Suprapubic skin (tissue), 4 donors: ENCODE results near the gene ERC2.

Experiments used
- CTCF ChIP-seq, 2 donors: fragments of 200-600 bp in 1 of 2; fragments of 450-650 bp in 1 of 2; sonication (generic) in 1 of 2; IDR thresholded peaks; one replicate each; pipeline ENCODE4 v1.5.1; 2016 to 2019; ENCODE audit warnings: antibody characterized with exemption in 2 of 2, mild to moderate bottlenecking in 1 of 2, moderate library complexity in 1 of 2
- EP300 ChIP-seq: sonication (generic); formaldehyde crosslinking; IDR thresholded peaks from one replicate; pipeline ENCODE4 v1.6.1; 2017; ENCODE audit warnings: antibody characterized with exemption
- POLR2A ChIP-seq, 2 donors: fragments of 450-650 bp; IDR thresholded peaks; one replicate each; pipeline ENCODE4 v1.6.1; 2017; ENCODE audit warnings: antibody characterized with exemption in 2 of 2, mild to moderate bottlenecking in 2 of 2, moderate library complexity in 2 of 2
- POLR2AphosphoS5 ChIP-seq, 3 donors: sonication (generic); formaldehyde crosslinking; IDR thresholded peaks; one replicate each; pipeline ENCODE4 v1.6.1; 2017; ENCODE audit warnings: antibody characterized with exemption in 3 of 3

GRCh38 chr3:55641964-55642363, 826.3 kb downstream of the ERC2 start:
- no peak for TF ChIP-seq EP300
- TF ChIP-seq POLR2A (IDR thresholded peaks at IDR 0.05), result no peak
- no peak for TF ChIP-seq CTCF (IDR thresholded peaks at IDR 0.05)
- no peak for TF ChIP-seq POLR2AphosphoS5 (IDR thresholded peaks at IDR 0.05)
